GM21390 (cell line): ENCODE results near the gene REEP1.

Experiments used
- ATAC-seq: cut with Tn5 transposase; IDR thresholded peaks from one replicate; pipeline ENCODE4 v1.9.1; 2021; ENCODE audit not compliant: unreplicated experiment

The REEP1 gene, protein sequence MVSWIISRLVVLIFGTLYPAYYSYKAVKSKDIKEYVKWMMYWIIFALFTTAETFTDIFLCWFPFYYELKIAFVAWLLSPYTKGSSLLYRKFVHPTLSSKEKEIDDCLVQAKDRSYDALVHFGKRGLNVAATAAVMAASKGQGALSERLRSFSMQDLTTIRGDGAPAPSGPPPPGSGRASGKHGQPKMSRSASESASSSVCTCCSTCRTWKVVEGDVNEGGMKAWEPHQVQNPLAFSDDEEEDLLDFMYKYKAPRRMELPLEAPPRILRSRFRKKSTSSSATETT

GRCh38 chr2:86337244-86337835, at the start of gene REEP1:
REEP1 (minus strand) TSS chr2:86337626; CDS start chr2:86337510, 116 bp downstream.
- no peak for ATAC-seq

GRCh38 chr2:86383844-86384243, 46.4 kb upstream of the REEP1 start:
- ATAC-seq, result no peak

- ATAC-seq, result no peak
Observed at GRCh38 chr2:86382698-86383097, 45.3 kb upstream of the REEP1 start.

DNA sequence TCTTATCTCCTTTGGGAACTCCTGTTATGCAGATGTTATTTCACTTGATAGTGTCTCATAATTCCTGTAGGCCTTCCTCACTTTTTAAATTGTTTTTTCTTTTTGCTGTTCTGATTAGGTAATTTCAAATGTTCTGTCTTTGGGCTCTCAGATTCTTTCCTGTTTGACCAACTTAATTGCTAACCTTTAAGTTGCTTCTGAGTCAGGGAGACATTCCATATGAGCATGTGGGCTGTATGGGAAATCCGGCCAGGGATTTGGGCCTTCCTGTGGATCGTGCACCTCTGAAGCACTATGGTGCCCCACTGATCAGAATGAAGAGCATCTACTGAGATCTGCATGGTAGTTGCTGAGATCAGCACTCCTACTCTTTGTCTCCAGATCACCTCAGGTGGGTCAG, 44.7 kb upstream of the REEP1 start:
- ATAC-seq, result no peak

- ATAC-seq, result no peak
Observed at GRCh38 chr2:86378469-86378868, 41.0 kb upstream of the REEP1 start.

DNA sequence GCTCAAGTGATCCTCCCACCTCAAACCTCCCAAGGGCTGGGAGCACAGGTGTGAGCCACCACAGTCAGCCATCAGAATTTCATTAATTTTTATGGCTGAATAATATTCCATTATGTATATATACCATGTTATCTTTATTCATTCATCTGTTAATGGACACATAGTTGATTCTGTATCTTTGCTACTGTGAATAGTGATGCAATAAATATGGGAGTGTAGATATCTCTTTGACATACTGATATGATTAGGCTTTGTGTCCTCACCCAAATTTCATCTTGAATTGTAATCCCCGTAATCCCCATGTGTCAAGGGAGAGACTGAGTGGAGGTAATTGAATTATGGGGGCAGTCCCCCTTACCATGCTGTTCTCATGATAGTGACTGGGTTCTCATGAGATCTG, 38.2 kb upstream of the REEP1 start:
- no peak for ATAC-seq

DNA sequence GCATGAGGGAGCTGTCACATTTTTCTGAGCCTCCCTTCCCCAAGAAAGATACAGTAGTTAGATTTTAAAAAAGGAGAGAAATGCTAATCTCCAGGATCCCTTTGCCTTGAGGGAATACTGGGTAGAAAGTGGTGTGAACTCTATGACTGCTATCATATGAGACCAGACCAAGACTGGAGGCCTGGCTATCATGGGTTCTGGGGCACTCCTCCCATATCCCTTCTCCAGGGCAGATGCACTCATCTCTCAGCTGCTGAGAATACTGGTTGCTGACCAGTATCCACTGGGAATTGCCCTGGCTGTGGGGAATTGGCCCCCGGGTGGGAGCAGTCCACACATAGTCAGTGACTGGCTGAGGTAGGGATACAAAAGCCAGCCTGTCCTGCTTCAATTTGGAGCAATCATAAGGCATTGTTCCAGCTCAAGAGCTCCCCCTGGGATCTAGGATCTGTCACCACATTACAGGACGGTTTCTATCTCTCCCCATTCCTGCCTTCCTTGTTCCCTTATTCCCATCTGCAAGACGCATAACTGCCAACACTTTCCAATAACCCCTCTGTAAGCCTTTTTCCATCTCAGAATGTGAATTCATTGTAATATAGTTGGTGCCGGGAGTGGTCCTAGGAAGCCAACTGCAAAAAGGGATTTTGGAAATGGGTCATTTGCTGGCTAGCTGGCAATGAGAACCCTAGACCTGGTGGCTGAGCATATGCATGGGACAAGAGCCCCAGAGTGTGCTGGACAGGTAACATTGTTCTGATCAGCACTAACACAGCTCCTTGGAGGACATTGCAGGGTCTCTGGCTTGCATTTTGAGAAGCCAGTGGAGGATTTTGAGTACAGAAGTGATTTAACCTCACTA, 35.4 kb upstream of the REEP1 start:
- ATAC-seq, result no peak

- ATAC-seq, result no peak
Observed at GRCh38 chr2:86372133-86372532, 34.7 kb upstream of the REEP1 start.

GRCh38 chr2:86371527-86371926, 34.1 kb upstream of the REEP1 start:
- ATAC-seq, result no peak

DNA sequence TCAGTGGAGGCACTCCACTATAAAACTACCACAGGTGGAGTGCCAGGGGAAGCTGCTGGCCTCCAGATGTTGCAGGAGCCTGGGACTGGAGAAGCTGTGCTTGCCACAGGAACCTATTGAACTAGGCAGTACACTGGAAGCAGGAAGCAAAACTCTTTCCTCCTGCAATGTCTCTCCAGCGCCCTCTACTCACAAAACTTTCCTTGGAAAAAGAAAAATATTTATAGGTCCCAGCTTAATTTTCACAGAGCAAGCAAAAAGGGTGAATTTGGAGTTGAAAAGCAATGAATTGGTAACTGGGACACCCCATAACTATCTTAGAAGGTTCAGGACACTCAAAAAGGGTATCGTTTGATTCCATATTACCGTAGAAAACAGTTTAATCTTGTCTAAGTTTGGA, 33.2 kb upstream of the REEP1 start:
- no peak for ATAC-seq

DNA sequence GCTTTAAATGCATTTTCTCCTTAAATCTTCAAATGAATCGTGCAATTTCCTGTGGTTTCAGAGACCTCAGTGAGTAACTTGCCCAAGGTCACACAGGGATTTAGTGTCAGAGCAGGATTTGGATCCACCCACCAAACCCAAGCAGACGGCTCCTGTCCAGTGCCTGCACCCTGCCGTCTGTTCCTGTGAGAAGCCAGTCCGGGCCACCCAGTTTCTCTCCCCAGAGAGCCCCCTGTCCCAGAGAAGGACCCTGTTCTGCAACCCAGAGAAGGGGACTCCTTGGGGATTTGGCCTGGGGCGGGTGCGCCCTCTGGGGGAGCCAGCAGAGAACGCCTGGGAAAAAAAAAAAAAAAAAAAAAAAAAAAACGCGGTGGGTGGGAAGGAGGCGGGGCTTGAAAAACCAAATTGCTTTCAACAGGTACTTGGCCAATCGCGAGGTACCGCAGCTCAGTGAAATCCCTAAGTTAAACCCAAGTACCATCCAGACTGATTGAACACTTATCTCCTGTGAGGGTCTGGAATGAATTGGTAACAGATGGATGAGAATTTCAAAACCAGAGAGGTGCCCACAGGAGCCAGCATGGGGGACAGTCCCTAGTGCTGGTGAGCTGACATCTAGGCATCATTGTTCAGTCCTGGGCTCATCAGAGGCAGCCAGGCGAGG, 30.9 kb upstream of the REEP1 start:
- no peak for ATAC-seq

- no peak for ATAC-seq
Observed at GRCh38 chr2:86367499-86367777, 30.0 kb upstream of the REEP1 start.

DNA sequence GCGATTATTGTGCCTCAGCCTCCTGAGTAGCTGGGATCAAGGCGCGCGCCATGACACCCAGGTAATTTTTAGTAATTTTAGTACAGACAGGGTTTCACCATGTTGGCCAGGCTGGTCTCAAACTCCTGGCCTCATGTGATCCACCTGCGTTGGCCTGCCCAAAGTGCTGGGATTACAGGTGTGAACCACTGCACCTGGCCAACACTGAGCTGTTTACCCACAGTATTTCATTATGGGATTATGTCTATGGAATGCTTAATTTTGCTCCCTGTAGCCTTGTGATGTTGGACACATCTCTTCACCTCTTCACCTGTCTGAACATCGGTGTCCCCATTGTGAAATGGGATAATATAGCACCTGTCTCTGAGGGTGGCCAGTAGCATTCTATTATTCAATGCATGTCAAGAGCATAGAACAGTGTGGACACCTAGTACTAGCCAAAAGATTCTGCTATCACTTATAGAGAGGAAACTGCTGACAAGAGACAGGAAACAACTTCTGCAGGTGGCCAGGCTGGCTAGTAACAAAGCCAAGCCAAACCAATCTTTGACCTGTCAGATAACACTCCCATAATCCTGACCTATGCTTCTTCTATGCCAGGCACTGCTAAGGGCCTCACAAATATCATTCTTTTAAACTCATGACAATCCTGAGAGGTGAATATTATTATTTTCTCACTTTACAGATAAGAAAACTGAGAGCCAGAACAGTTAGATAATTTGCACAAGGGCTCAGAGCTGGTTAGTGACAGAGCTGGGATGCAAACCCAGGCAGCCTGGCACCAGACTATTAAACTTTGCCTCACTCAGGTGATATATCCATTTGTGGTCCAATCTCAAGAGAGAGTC, 29.4 kb upstream of the REEP1 start:
- ATAC-seq, result no peak

DNA sequence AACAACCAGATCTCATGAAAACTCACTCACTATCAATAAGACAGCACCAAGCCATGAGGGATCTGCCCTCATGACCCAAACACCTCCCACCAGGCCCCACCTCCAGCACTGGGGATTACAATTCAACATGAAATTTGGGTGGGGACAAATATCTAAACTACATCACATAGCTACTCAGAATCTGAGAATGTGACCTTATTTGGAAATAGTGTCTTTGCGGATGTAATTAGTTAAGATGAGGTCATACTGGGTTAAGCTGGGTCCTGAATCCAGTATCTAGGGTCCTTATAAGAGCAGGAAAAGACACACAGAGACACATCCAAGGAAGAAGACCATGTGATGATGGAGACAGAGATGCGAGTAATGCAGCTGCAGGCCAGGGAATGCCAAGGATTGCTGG, 27.5 kb upstream of the REEP1 start:
- no peak for ATAC-seq

GRCh38 chr2:86360776-86361175, 23.4 kb upstream of the REEP1 start:
- ATAC-seq, result no peak

DNA sequence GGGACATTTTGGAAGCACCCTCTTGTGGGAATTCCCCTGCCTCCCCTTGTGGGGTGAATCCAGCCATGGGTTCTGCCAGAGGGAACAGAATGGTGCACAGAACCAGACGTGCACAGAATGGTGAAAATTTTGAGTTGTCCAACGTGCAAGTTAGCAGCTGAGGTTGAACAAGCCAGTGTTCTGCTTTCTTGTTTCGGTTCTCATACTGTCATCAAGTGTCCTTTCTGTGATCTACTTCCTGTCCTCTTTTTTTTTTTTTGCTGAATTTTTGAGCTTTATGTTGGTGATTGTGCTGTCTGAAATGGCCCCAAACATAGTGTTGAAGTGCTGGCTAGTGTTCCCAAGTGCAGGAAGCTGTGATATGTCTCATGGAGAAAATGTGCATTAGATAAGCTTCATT, 21.5 kb upstream of the REEP1 start:
- peak; percentile 83 for ATAC-seq

GRCh38 chr2:86357392-86357963, 20.1 kb upstream of the REEP1 start:
- ATAC-seq, result no peak

- ATAC-seq, result no peak
Observed at GRCh38 chr2:86352727-86353221, 15.3 kb upstream of the REEP1 start.

DNA sequence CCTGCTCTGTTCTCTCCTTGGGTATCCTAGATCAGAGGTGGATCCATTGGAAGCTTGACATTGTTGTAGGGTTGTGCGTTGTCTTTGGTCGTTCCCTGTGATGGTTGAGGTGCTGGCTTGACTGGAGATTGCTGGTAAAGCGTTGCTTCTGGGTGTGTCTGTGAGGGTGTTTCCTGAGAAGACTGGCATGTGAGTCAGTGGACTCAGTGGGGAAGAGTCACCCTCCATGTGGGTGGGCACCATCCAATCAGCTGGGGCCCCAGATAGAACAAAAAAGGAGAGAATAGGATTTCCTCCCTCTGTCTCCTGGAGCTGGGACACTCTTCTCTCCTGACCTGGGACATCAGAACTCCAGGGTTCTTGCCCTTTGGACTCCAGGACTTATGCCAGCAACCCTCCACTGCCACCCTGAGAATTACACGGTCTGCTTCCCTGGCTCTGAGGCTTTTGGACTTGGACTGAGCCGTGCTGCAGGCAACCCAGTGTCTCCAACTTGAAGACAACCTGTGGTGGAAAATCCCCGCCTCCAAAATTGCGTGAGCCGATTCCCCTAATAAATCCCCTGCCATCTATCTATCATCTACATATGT, 14.8 kb upstream of the REEP1 start:
- no peak for ATAC-seq

DNA sequence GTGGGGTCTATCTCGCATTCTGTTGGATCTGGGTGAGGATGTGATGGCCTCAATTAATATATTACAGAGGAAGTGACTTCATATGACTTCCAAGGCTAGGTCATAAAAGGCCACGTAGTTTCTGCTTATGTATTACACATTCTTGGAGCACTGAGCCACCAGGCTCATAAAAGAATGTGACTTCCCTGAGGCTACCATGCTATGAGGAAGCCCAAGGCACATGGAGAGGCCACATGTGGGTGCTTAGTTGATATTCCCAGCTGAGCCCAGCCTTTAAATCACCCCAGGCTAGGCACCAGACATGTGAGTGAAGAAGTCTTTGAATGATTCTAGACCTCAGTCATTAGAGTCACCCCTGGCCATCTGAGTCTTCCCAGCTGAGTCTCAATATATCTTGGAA, 13.3 kb upstream of the REEP1 start:
- ATAC-seq, result no peak
